IMR-90 (cell line): Measurements from ENCODE around the gene HYOU1. TPM values are rescaled to one million over a fixed set of nuclear protein-coding genes. Genes with fewer than 3 reads are reported as not detected.

ENCODE experiments used
- ATAC-seq: fragments of 200-7000 bp; cut with Tn5 transposase; 2 replicates; pipeline ENCODE4 v1.9.1; 2020; ENCODE audit warnings: low read depth, mild to moderate bottlenecking, moderate library complexity
- BruUV-seq: library from RNA; stranded (reverse); fragments of 400-500 nt; replicated peaks from 2 replicates; lab custom pipeline; 2021; lab: Mats Ljungman, UMichigan
- CTCF ChIA-PET: fragments of 300-600 bp; formaldehyde crosslinking; extraction: SDS; loops from one replicate; lab custom pipeline; 2021; ENCODE audit warnings: antibody characterized with exemption; lab: Yijun Ruan, JAX
- POLR2A ChIA-PET: fragments of 300-600 bp; sonication (Branson Sonifier 250); formaldehyde crosslinking; loops from one replicate; lab custom pipeline; 2022; ENCODE audit warnings: antibody characterized with exemption; ENCODE audit not compliant: unreplicated experiment; lab: Charles Lee
- DNase-seq: peaks from one replicate; pipeline ENCODE4 v3.0.0; 2013
- H2AFZ ChIP-seq: replicated peaks from 2 replicates; pipeline ENCODE3; 2013; ENCODE audit warnings: low read length, mild to moderate bottlenecking; ENCODE audit not compliant: poor library complexity
- H2AK5ac ChIP-seq: 2 replicates; pipeline ENCODE4 v1.6.1; 2013; ENCODE audit warnings: low read depth, low read length, inconsistent platforms
- H2AK9ac ChIP-seq: replicated peaks from 2 replicates; pipeline ENCODE3; 2013; ENCODE audit warnings: mild to moderate bottlenecking, low read depth, low read length, moderate library complexity; ENCODE audit not compliant: poor library complexity
- H2BK120ac ChIP-seq: 2 replicates; pipeline ENCODE4 v1.6.1; 2013; ENCODE audit warnings: low read depth, low read length, inconsistent platforms
- H2BK15ac ChIP-seq: 3 replicates; pipeline ENCODE4 v1.6.1; 2013; ENCODE audit warnings: low read depth, low read length, inconsistent platforms
- H2BK20ac ChIP-seq: 2 replicates; pipeline ENCODE4 v1.6.1; 2013; ENCODE audit warnings: low read depth, mild to moderate bottlenecking, inconsistent platforms, low read length, moderate library complexity
- H2BK5ac ChIP-seq: 2 replicates; pipeline ENCODE4 v1.6.1; 2013; ENCODE audit warnings: mild to moderate bottlenecking, low read depth, low read length, inconsistent platforms; ENCODE audit not compliant: poor library complexity, severe bottlenecking
- H3K14ac ChIP-seq: replicated peaks from 2 replicates; pipeline ENCODE4 v1.6.1; 2013; ENCODE audit warnings: low read depth, low read length, inconsistent platforms
- H3K18ac ChIP-seq: 2 replicates; pipeline ENCODE4 v1.6.1; 2013; ENCODE audit warnings: low read depth, low read length, control low read depth
- H3K23ac ChIP-seq: 2 replicates; pipeline ENCODE4 v1.6.1; 2013; ENCODE audit warnings: low read depth, low read length, inconsistent platforms
- H3K27ac ChIP-seq: 2 replicates; pipeline ENCODE4 v1.5.1; 2013; ENCODE audit warnings: mild to moderate bottlenecking, control low read depth, low read length; ENCODE audit not compliant: insufficient read depth
- H3K27me3 ChIP-seq: 2 replicates; pipeline ENCODE4 v1.6.1; 2013; ENCODE audit warnings: low read length; ENCODE audit not compliant: control insufficient read depth, insufficient read depth
- H3K36me3 ChIP-seq: 2 replicates; pipeline ENCODE4 v1.6.1; 2013; ENCODE audit warnings: low read length, mixed read lengths; ENCODE audit not compliant: control insufficient read depth, insufficient read depth
- H3K4ac ChIP-seq: 2 replicates; pipeline ENCODE4 v1.6.1; 2013; ENCODE audit warnings: low read depth, low read length, inconsistent platforms
- H3K4me1 ChIP-seq: 2 replicates; pipeline ENCODE4 v1.6.1; 2013; ENCODE audit warnings: low read length, mixed read lengths; ENCODE audit not compliant: control insufficient read depth, insufficient read depth
- H3K4me2 ChIP-seq: 2 replicates; pipeline ENCODE4 v1.6.1; 2013; ENCODE audit warnings: low read depth, mild to moderate bottlenecking, control low read depth, low read length, moderate library complexity
- H3K4me3 ChIP-seq: 2 replicates; pipeline ENCODE4 v1.5.1; 2013; ENCODE audit warnings: low read depth, mild to moderate bottlenecking, control low read depth, low read length, moderate library complexity; ENCODE audit not compliant: insufficient read depth
- H3K56ac ChIP-seq: 2 replicates; pipeline ENCODE4 v1.6.1; 2013; ENCODE audit warnings: low read length, inconsistent platforms; ENCODE audit not compliant: insufficient read depth; ENCODE audit errors: extremely low read depth
- H3K79me1 ChIP-seq, 2 experiments: 2 replicates each; pipeline ENCODE4 v1.6.1; 2013; ENCODE audit warnings: low read length in 2 of 2, inconsistent platforms in 1 of 2, low read depth in 1 of 2
- H3K9ac ChIP-seq: 2 replicates; pipeline ENCODE4 v1.6.1; 2013; ENCODE audit warnings: low read depth, low read length, control low read depth
- H3K9me1 ChIP-seq: 2 replicates; pipeline ENCODE4 v1.6.1; 2013; ENCODE audit warnings: low read length, inconsistent platforms; ENCODE audit not compliant: insufficient read depth
- H3K9me3 ChIP-seq: 2 replicates; pipeline ENCODE4 v1.6.1; 2013; ENCODE audit warnings: low read length; ENCODE audit not compliant: control insufficient read depth, insufficient read depth
- H4K20me1 ChIP-seq: 2 replicates; pipeline ENCODE4 v1.6.1; 2013; ENCODE audit warnings: low read length, inconsistent platforms; ENCODE audit not compliant: insufficient read depth
- H4K5ac ChIP-seq: 2 replicates; pipeline ENCODE4 v1.6.1; 2013; ENCODE audit warnings: mild to moderate bottlenecking, low read depth, low read length, control low read depth
- H4K8ac ChIP-seq, 2 experiments: 2 replicates each; pipeline ENCODE4 v1.6.1; 2013; ENCODE audit warnings: low read depth in 2 of 2, low read length in 2 of 2, control low read depth in 1 of 2, inconsistent platforms in 1 of 2
- H4K91ac ChIP-seq: 2 replicates; pipeline ENCODE4 v1.6.1; 2013; ENCODE audit warnings: low read depth, low read length, inconsistent platforms; ENCODE audit not compliant: insufficient read depth
- BHLHE40 ChIP-seq: fragments of 150-350 bp; IDR thresholded peaks from 2 replicates; pipeline ENCODE4 v1.6.1; 2016; ENCODE audit warnings: mild to moderate bottlenecking, low read depth, low read length
- CEBPB ChIP-seq: IDR thresholded peaks from 2 replicates; pipeline ENCODE4 v1.6.1; 2012; ENCODE audit warnings: low read depth, low read length, improper control_type of control experiment
- CHD1 ChIP-seq: IDR thresholded peaks from 2 replicates; pipeline ENCODE4 v1.6.1; 2012; ENCODE audit warnings: low read depth, low read length, improper control_type of control experiment
- CTCF ChIP-seq: conservative IDR thresholded peaks from 2 replicates; pipeline ENCODE4 v1.5.1; 2012; ENCODE audit warnings: mild to moderate bottlenecking, low read depth, low read length, improper control_type of control experiment
- ELK1 ChIP-seq: fragments of 150-350 bp; IDR thresholded peaks from 2 replicates; pipeline ENCODE4 v1.6.1; 2016; ENCODE audit warnings: low read depth, mild to moderate bottlenecking, low read length, moderate library complexity, borderline replicate concordance
- MAFK ChIP-seq: IDR thresholded peaks from 2 replicates; pipeline ENCODE4 v1.6.1; 2012; ENCODE audit warnings: low read depth, low read length, improper control_type of control experiment
- MAZ ChIP-seq: IDR thresholded peaks from 2 replicates; pipeline ENCODE4 v1.6.1; 2012; ENCODE audit warnings: low read depth, mild to moderate bottlenecking, low read length, improper control_type of control experiment, moderate library complexity, borderline replicate concordance
- MXI1 ChIP-seq: IDR thresholded peaks from 2 replicates; pipeline ENCODE4 v1.6.1; 2012; ENCODE audit warnings: low read depth, mild to moderate bottlenecking, low read length, moderate library complexity, borderline replicate concordance
- NFE2L2 ChIP-seq: fragments of 150-350 bp; IDR thresholded peaks from 2 replicates; pipeline ENCODE4 v1.6.1; 2016; ENCODE audit warnings: low read depth, mild to moderate bottlenecking, low read length
- RAD21 ChIP-seq: IDR thresholded peaks from 2 replicates; pipeline ENCODE4 v1.6.1; 2012; ENCODE audit warnings: low read length, improper control_type of control experiment
- RFX5 ChIP-seq: IDR thresholded peaks from 2 replicates; pipeline ENCODE4 v1.8.0; 2012; ENCODE audit warnings: low read depth, mild to moderate bottlenecking, low read length, moderate library complexity
- SMC3 ChIP-seq: fragments of 150-350 bp; IDR thresholded peaks from 2 replicates; pipeline ENCODE4 v1.6.1; 2016; ENCODE audit warnings: low read depth, mild to moderate bottlenecking, antibody characterized with exemption, low read length, moderate library complexity
- USF2 ChIP-seq: fragments of 150-350 bp; IDR thresholded peaks from 2 replicates; pipeline ENCODE4 v1.6.1; 2017; ENCODE audit warnings: mild to moderate bottlenecking, antibody characterized with exemption, low read length, low read depth
- WGBS, 2 experiments: methylation state at CpG; one replicate each; pipeline versions ENCODE4 v1.1.5 to v1.1.7; 2013; ENCODE audit warnings: missing lambda C conversion rate in 2 of 2; ENCODE audit not compliant: insufficient read length in 1 of 2; ENCODE audit errors: extremely low coverage in 2 of 2; 5-methylcytosine and 5-hydroxymethylcytosine counted together
- dilution Hi-C: fragments of 300-500 bp; cut with HindIII; formaldehyde crosslinking; loops from one replicate; pipeline ENCODE4 v1.14.3; 2018; ENCODE audit warnings: low sequenced_read_pairs; ENCODE audit not compliant: unreplicated experiment
- in situ Hi-C: fragments of 300-500 bp; cut with MboI; formaldehyde crosslinking; loops from 3 replicates; pipeline ENCODE4 v1.14.3; 2019; ENCODE audit warnings: low sequenced_read_pairs, inconsistent platforms, mixed read lengths
- intact Hi-C: fragments of 100-400 bp; cut with micrococcal nuclease; formaldehyde crosslinking; loops from 2 replicates; pipeline ENCODE4 v1.10.0; 2022
- polyA plus RNA-seq, 3 experiments: library from polyadenylated mRNA; depleted of rRNA; stranded (reverse); fragments of >200 nt; gene quantifications; 2 replicates each; pipeline ENCODE4 v1.2.3, GENCODE V29; 2012; ENCODE audit warnings: low replicate concordance in 1 of 3
- total RNA-seq: library from RNA; depleted of rRNA; stranded (reverse); fragments of >200 nt; gene quantifications from 2 replicates; pipeline ENCODE4 v1.2.3, GENCODE V29; 2012

Gene HYOU1
- total and polyA plus RNA-seq, 2 of the 4 experiments (the other 2 are of a cell fraction), result 117 to 181 TPM

- WGBS, 2 experiments, result 100% methylated on average over 1 of the region's 5 CpGs; no CpG with 5 or more reads in 1 of the 2 experiments
- H2BK15ac ChIP-seq, result no peak overlapping the region
- POLR2A ChIA-PET, result no interaction called here
- H3K27ac ChIP-seq, result no peak overlapping the region
- H4K5ac ChIP-seq, result no peak overlapping the region
- H4K91ac ChIP-seq, result no peak overlapping the region
- CTCF ChIA-PET, result no interaction called here
- no peak overlapping the region for H2AFZ ChIP-seq
- no peak overlapping the region for H3K4ac ChIP-seq
- peaks cover 1% of the 10 kb centered on the region for H3K4me1 ChIP-seq
- H3K4me2 ChIP-seq, result no peak overlapping the region
- no peak overlapping the region for H3K4me3 ChIP-seq
- H3K14ac ChIP-seq, result no peak overlapping the region
- TF ChIP-seq RAD21, result no peak
- TF ChIP-seq MAFK, result no peak
- TF ChIP-seq BHLHE40, result no peak
- no peak for TF ChIP-seq SMC3
- no peak for TF ChIP-seq CTCF
- no peak for TF ChIP-seq NFE2L2
- TF ChIP-seq MXI1, result no peak
- no peak for TF ChIP-seq RFX5
- no peak for TF ChIP-seq USF2
- no peak for TF ChIP-seq MAZ
- TF ChIP-seq CHD1, result no peak
- no peak for TF ChIP-seq CEBPB
- no peak for TF ChIP-seq ELK1
- H4K8ac ChIP-seq, result no peak overlapping the region
- peaks cover 26% of the 10 kb centered on the region for H3K36me3 ChIP-seq
- no peak overlapping the region for H3K56ac ChIP-seq
- H2BK5ac ChIP-seq, result no peak overlapping the region
- in situ Hi-C loops (no loop called here), intact Hi-C loops (no loop called here), dilution Hi-C loops (no loop called here)
- no peak overlapping the region for H2AK9ac ChIP-seq
- no peaks in the 10 kb centered on the region for H3K27me3 ChIP-seq
- ATAC-seq (no peak), DNase-seq (no peak)
- H3K23ac ChIP-seq, result no peak overlapping the region
- H4K20me1 ChIP-seq, result peaks cover 2% of the 10 kb centered on the region; the same call in 1 of the 2 replicates
- H3K79me1 ChIP-seq, result peaks cover 14 to 49% of the 10 kb centered on the region in 2 experiments
- H2BK20ac ChIP-seq, result no peak overlapping the region
- no peak overlapping the region for H3K18ac ChIP-seq
- no peak overlapping the region for H2AK5ac ChIP-seq
- no peaks in the 10 kb centered on the region for H3K9me3 ChIP-seq
- BruUV-seq, result no TSS peak
- peaks cover 1% of the 10 kb centered on the region for H3K9me1 ChIP-seq
- no peak overlapping the region for H3K9ac ChIP-seq
- no peak overlapping the region for H2BK120ac ChIP-seq
Observed at GRCh38 chr11:119025099-119025473, 31.9 kb downstream of the HYOU1 start.
